Upper lobe of left lung (tissue), 4 donors: ENCODE measurements around the gene NR2F1.

Source experiments
- CTCF ChIP-seq, 6 experiments: fragments of 450-650 bp in 4 of 6; fragments of 200-600 bp in 2 of 6; sonication (generic) in 2 of 6; IDR thresholded peaks; one replicate each; pipeline ENCODE4 v1.5.1; 2016 to 2019; ENCODE audit warnings: antibody characterized with exemption in 6 of 6
- EP300 ChIP-seq, 4 donors: sonication (generic); formaldehyde crosslinking; IDR thresholded peaks; one replicate each; pipeline ENCODE4 v1.5.1; 2017; ENCODE audit warnings: antibody characterized with exemption in 4 of 4, control low read depth in 2 of 4
- POLR2A ChIP-seq, 4 donors: fragments of 450-650 bp; IDR thresholded peaks; one replicate each; pipeline ENCODE4 v1.5.1; 2016 to 2017; ENCODE audit warnings: antibody characterized with exemption in 4 of 4, mild to moderate bottlenecking in 2 of 4
- POLR2AphosphoS5 ChIP-seq, 2 donors: sonication (generic); formaldehyde crosslinking; IDR thresholded peaks; one replicate each; pipeline ENCODE4 v1.5.1; 2017; ENCODE audit warnings: antibody characterized with exemption in 2 of 2

DNA sequence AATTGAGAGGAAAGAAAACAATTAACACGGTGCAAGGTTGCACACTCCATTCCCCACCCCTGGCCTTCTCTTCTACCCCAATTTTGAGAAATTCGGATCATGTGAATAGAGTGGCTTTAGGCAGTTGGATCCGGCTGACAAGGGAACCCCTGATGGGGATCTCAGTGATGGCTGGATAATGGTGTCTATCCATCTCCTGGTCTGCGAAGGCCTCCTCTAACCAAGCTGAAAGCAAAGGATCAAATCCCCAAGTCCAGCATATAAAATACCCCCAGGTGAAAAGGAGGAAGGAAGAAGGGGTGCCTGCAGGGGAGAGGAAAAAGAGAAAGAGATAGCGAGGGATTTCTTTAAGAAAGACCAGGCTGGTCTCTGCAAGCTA, 16.0 kb downstream of the NR2F1 start:
- TF ChIP-seq CTCF (IDR thresholded peaks at IDR 0.05) (no peak), POLR2A (IDR thresholded peaks at IDR 0.05) (no peak), POLR2AphosphoS5 (IDR thresholded peaks at IDR 0.05) (no peak), EP300 (IDR thresholded peaks at IDR 0.05) (no peak)
